CD4-positive, alpha-beta T cell (primary cell): Measurements from ENCODE around the gene CENPT. TPM values are rescaled to one million over a fixed set of nuclear protein-coding genes. Genes with fewer than 3 reads are reported as not detected.

Source experiments
- ATAC-seq: fragments of 200-7000 bp; cut with Tn5 transposase; one replicate; pipeline ENCODE4 v1.10.0; 2022; ENCODE audit warnings: mild to moderate bottlenecking; ENCODE audit not compliant: poor library complexity
- CTCF ChIA-PET: fragments of 350-600 bp; sonication (Branson Sonifier 250); formaldehyde crosslinking; loops from one replicate; lab custom pipeline; 2021; ENCODE audit warnings: antibody characterized with exemption, inconsistent platforms; lab: Charles Lee
- POLR2A ChIA-PET: fragments of 350-600 bp; sonication (Branson Sonifier 250); formaldehyde crosslinking; loops from one replicate; lab custom pipeline; 2021; ENCODE audit warnings: antibody characterized with exemption, inconsistent platforms; lab: Charles Lee
- DNase-seq, 14 experiments: peaks; one replicate each; pipeline ENCODE4 v3.0.0-alpha.2; 2013 to 2020; ENCODE audit warnings: mixed read lengths in 2 of 14
- H3K27ac ChIP-seq, 2 donors: one replicate each; pipeline versions ENCODE4 v1.5.1 to v1.7.0; 2013; ENCODE audit warnings: low read length in 2 of 2, low read depth in 1 of 2, mild to moderate bottlenecking in 1 of 2
- H3K27me3 ChIP-seq, 2 experiments: 1 replicate in 1 of 2; 2 replicates in 1 of 2; pipeline versions ENCODE4 v1.6.1 to v1.7.0; 2013; ENCODE audit warnings: low read length in 2 of 2, control low read depth in 1 of 2, mild to moderate bottlenecking in 1 of 2, moderate library complexity in 1 of 2; ENCODE audit not compliant: insufficient read depth in 2 of 2, control insufficient read depth in 1 of 2
- H3K36me3 ChIP-seq: one replicate; pipeline ENCODE4 v1.6.1; 2013; ENCODE audit warnings: low read length, control low read depth; ENCODE audit not compliant: insufficient read depth
- H3K4me1 ChIP-seq: one replicate; pipeline ENCODE4 v1.6.1; 2013; ENCODE audit warnings: low read length, control low read depth; ENCODE audit not compliant: insufficient read depth
- H3K4me3 ChIP-seq: one replicate; pipeline ENCODE4 v1.5.1; 2013; ENCODE audit warnings: mild to moderate bottlenecking, low read length, moderate library complexity
- H3K9me3 ChIP-seq, 2 experiments: 1 replicate in 1 of 2; 2 replicates in 1 of 2; pipeline versions ENCODE4 v1.6.1 to v1.7.0; 2013; ENCODE audit warnings: low read length in 2 of 2, mild to moderate bottlenecking in 2 of 2, control low read depth in 1 of 2, moderate library complexity in 1 of 2; ENCODE audit not compliant: control insufficient read depth in 1 of 2, insufficient read depth in 1 of 2
- H3K27ac Mint-ChIP-seq: one replicate; pipeline ENCODE4 v1.8.0; 2020; ENCODE audit warnings: mixed read lengths
- H3K27me3 Mint-ChIP-seq: one replicate; pipeline ENCODE4 v1.8.0; 2021; ENCODE audit warnings: mixed read lengths
- H3K36me3 Mint-ChIP-seq: one replicate; pipeline ENCODE4 v1.8.0; 2021; ENCODE audit warnings: low read depth, mixed read lengths
- H3K4me1 Mint-ChIP-seq: one replicate; pipeline ENCODE4 v1.8.0; 2021; ENCODE audit warnings: low read depth, mixed read lengths
- H3K4me3 Mint-ChIP-seq: one replicate; pipeline ENCODE4 v1.8.0; 2020; ENCODE audit warnings: mild to moderate bottlenecking, mixed read lengths
- H3K9me3 Mint-ChIP-seq: one replicate; pipeline ENCODE4 v1.8.0; 2020; ENCODE audit warnings: mixed read lengths
- CTCF ChIP-seq: fragments of 200-600 bp; IDR thresholded peaks from one replicate; pipeline ENCODE4 v1.8.0; 2022; ENCODE audit warnings: antibody characterized with exemption, mild to moderate bottlenecking
- intact Hi-C, 2 experiments: fragments of 100-400 bp; cut with DNase I in 1 of 2; cut with micrococcal nuclease in 1 of 2; formaldehyde crosslinking; loops; one replicate each; pipeline versions ENCODE4 v1.15.1 to v1.9.0; 2023 to 2025; cut with DNase I, micrococcal nuclease
- total RNA-seq, 174 experiments: library from RNA in 2 of 174; stranded (reverse) in 2 of 174; gene quantifications; one replicate each; pipeline ENCODE4 v1.2.3 and lab custom pipeline; 2021 to 2026

CENPT gene
- total RNA-seq, 2 experiments from 2014 or later: 77.5 to 84.1 TPM

- ATAC-seq: no peak
- intact Hi-C loops: no loop called here
- CTCF ChIA-PET: interaction anchor here (1.2 to 1.4 kb wide), 2 partner anchors 30 to 37 kb away, joined by 3 to 4 read pairs; no protein-coding TSS in a partner anchor
Measured at GRCh38 chr16:67853670-67854069, 6.2 kb upstream of the CENPT start.

GRCh38 chr16:67848118-67848517 is 625 bp upstream of the CENPT start:
- intact Hi-C loops: loop anchor here in 1 of 2 experiments (5.0 to 10.0 kb wide), 2 partner anchors 181 to 623 kb away; partner anchors contain the start of genes C16orf86, ENKD1 and TMEM208
- peak overlapping the region; percentile 67 for H3K27ac Mint-ChIP-seq
- H3K36me3 ChIP-seq: peaks cover 12% of the 10 kb centered on the region
- no peak for ATAC-seq
- no peaks in the 10 kb centered on the region for H3K27me3 ChIP-seq
- TF ChIP-seq CTCF: no peak
- H3K27ac ChIP-seq: no peak overlapping the region
- ChIA-PET CTCF (interaction anchor here (0.8 kb wide), 2 partner anchors 31 to 42 kb away, joined by 3 read pairs; partner anchors contain the start of genes RANBP10 and TSNAXIP1), POLR2A (interaction anchor here (1.2 to 3.0 kb wide), 3 partner anchors 15 to 88 kb away, joined by 3 to 26 read pairs (median 3); partner anchors contain the start of genes PSKH1 and PSMB10)
- no peaks in the 10 kb centered on the region for H3K9me3 ChIP-seq
- H3K36me3 Mint-ChIP-seq: peaks cover 23% of the 10 kb centered on the region
- H3K4me1 Mint-ChIP-seq: peaks cover 42% of the 10 kb centered on the region
- H3K4me3 Mint-ChIP-seq: peak overlapping the region; percentile 91
- peaks cover 55% of the 10 kb centered on the region for H3K4me1 ChIP-seq
- no peak for DNase-seq
- H3K4me3 ChIP-seq: peak overlapping the region; percentile 91
- no peaks in the 10 kb centered on the region for H3K27me3 Mint-ChIP-seq
- H3K9me3 Mint-ChIP-seq: no peaks in the 10 kb centered on the region

More at GRCh38 chr16:67853670-67854069, 6.2 kb upstream of the CENPT start:
- Histone ChIP-seq H3K36me3 (peaks cover 6% of the 10 kb centered on the region), H3K4me3 (no peak overlapping the region), H3K27me3 (no peaks in the 10 kb centered on the region), H3K27ac (no peak overlapping the region), H3K4me1 (peaks cover 35% of the 10 kb centered on the region), H3K9me3 (no peaks in the 10 kb centered on the region)
- Mint-ChIP-seq H3K4me3 (no peak overlapping the region), H3K9me3 (no peaks in the 10 kb centered on the region), H3K36me3 (peaks cover 8% of the 10 kb centered on the region), H3K4me1 (peaks cover 31% of the 10 kb centered on the region), H3K27ac (no peak overlapping the region), H3K27me3 (no peaks in the 10 kb centered on the region)
- POLR2A ChIA-PET: no interaction called here
- DNase-seq: no peak
- no peak for TF ChIP-seq CTCF

DNA sequence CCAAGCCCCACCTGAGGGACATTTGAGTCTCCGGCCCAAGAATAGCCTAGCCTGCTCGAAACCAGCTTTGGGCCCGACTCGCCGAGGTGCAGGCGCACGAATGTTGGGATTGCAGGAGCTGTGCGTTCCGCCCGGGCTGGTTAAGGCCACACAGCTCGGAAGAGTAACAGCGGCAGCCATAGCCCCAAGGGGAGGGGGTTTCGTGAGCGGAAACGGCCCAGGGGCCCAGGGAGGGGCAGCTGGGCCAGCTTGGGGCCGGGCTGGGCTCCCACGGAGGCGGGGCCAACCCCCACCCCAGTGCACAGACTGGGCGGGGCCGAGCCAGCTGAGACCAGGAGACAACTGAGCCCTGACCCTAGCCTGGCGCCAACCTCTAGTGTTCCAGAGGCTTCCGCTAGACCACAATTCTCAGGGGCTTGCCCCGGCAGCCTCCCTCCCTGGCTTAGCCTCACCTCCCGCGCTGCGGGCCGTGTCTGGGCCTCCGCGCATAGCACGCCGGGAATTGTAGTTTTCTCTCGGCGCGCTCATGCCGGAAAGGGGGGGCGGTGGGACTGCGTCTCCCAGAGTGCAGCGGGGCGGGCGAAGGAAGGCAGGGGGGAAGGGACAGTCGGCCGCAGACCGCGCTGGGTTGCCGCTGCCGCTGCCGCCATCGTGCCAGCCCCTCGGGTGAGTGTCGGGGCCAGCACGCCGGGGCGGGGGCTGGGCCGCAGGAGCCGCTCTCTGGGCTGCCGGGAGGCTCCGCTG is 1.0 kb downstream of the CENPT start, which contains the start of gene NUTF2:
Gene NUTF2 (plus strand): TSS at position 614 of the 744 bp plus-strand sequence. CDS start 18,198 bp downstream, outside the sequence.
- peaks cover 12% of the 10 kb centered on the region for H3K36me3 ChIP-seq
- H3K4me3 ChIP-seq: peak within 1 kb of the TSS; percentile 91
- Mint-ChIP-seq H3K27ac (peak within 1 kb of the TSS; percentile 95), H3K36me3 (peaks cover 30% of the 10 kb centered on the region), H3K27me3 (no peaks in the 10 kb centered on the region), H3K9me3 (no peaks in the 10 kb centered on the region), H3K4me3 (peak within 1 kb of the TSS; percentile 91), H3K4me1 (peaks cover 53% of the 10 kb centered on the region)
- H3K4me1 ChIP-seq: peaks cover 67% of the 10 kb centered on the region
- H3K27me3 ChIP-seq: no peaks in the 10 kb centered on the region
- ChIA-PET CTCF (interaction anchor here (0.9 to 4.9 kb wide), 3 partner anchors 27 to 194 kb away, joined by 3 to 41 read pairs (median 3); partner anchors contain the start of gene EDC4), POLR2A (interaction anchor here (0.6 to 3.0 kb wide), 14 partner anchors 13 to 368 kb away, joined by 3 to 26 read pairs (median 4); partner anchors contain the start of genes ACD, CTCF, EDC4 and NFATC3)
- ATAC-seq (peak; percentile 62), DNase-seq (peak; percentile 88 to 97 (median 94))
- TF ChIP-seq CTCF: no peak
- intact Hi-C loops: loop anchor here (1.0 to 10.0 kb wide), 8 partner anchors 13 to 622 kb away; partner anchors contain the start of genes RANBP10 (in 2 of the 2), TSNAXIP1 (in 2 of the 2), C16orf86 (in 1 of the 2) and ENKD1 (in 1 of the 2)
- peak within 1 kb of the TSS; percentile 85 to 92 for H3K27ac ChIP-seq
- no peaks in the 10 kb centered on the region for H3K9me3 ChIP-seq
